ENCODE measurements around the gene SLC16A7.
"Not testable (repeated sequence)": the region's sequence is repeated elsewhere in the genome, so short reads cannot be mapped to it uniquely, and the experiment has no call there.

Gene SLC16A7, protein sequence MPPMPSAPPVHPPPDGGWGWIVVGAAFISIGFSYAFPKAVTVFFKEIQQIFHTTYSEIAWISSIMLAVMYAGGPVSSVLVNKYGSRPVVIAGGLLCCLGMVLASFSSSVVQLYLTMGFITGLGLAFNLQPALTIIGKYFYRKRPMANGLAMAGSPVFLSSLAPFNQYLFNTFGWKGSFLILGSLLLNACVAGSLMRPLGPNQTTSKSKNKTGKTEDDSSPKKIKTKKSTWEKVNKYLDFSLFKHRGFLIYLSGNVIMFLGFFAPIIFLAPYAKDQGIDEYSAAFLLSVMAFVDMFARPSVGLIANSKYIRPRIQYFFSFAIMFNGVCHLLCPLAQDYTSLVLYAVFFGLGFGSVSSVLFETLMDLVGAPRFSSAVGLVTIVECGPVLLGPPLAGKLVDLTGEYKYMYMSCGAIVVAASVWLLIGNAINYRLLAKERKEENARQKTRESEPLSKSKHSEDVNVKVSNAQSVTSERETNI

DNA sequence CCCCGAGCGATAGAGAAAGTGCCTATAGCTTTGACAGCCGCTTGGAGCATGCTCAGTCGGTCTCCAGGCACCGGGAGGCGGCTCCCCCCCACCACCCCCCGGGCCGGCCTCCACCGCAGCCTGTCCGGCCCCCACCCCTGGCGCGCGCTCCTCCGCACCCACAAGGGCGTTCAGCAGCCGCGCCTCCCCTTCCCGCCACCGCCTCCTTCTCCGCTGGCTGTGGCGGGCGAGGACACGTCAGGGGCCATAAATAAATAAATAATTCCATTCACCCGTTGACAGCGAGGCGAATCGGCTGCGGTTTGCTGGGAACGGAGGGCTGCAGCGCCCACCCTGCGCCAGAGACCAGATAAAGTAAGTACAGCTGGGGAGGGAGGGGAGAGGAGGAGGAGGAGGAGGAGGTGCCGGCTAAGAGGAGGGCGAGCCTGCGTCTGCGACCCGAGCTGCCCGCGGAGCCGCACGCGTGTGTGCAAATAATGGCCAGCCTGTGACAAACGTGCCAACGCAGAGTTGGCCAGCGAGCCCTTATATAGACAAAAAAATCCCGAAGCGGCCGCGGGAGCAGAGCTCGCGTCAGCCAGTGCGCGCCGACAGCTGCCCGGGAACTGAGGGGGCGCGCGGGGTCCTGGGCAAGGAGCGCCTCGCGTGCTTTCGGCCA, at the start of gene SLC16A7:
Gene SLC16A7, plus strand, starts transcription at position 147 of the 658 bp plus-strand sequence. CDS start 108,773 bp downstream, outside the sequence.
- DNase-seq: no peak

DNA sequence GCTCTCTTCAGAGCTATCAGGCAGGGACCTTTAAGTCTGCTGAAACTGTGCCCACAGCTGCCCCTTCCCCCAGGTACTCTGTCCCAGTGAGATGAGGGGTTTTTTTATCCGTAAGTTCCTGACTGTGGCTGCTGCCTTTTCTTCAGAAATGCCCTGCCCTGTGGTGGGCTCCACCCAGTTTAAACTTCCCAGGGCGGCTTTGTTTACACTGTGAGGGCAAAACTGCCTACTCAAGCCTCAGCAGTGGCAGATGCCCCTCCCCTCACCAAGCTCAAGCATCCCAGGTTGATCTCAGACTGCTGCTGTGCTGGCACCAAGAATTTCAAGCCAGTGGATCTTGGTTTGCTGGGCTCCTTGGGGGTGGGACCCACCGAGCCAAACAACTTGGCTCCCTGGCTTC, 46.9 kb upstream of the SLC16A7 start:
- DNase-seq: no peak

DNA sequence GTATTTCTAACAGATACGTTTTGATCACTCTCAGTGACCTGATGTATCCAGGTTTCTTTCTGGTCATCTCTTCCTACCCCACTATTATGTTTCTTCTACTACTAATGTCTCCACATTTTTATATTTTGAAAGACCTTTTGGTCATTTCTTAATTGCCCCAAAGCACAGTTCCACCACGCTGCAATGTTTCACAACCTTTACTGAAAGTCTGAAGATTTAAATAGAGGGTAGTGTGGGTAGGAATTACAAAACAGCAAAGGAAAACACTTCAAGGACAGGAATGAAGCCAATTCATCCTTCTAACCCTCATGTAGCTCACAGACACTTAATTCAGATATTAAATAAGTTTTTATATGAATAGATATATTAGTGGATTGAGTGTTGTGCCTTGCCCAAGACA, 36.1 kb upstream of the SLC16A7 start:
- DNase-seq: no peak

DNA sequence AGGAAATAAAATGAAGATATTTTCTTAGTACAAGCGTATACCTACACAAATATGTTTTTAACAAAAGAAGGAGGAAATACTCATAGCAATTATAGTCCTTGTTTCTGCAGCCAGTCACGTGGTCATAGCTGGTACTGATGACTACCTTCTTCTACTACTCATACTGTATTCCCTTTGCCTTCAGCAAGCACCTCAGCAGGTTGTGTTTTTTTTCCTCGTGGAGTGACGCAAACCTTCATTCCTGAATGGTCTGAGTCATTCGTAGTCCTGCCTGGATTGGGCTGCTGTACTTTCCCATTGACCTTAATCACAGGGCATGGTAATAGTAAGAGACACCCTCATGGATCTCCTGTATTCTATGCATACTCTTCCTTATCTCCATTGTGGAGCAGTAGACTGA, 25.7 kb upstream of the SLC16A7 start:
- DNase-seq: no peak

DNA sequence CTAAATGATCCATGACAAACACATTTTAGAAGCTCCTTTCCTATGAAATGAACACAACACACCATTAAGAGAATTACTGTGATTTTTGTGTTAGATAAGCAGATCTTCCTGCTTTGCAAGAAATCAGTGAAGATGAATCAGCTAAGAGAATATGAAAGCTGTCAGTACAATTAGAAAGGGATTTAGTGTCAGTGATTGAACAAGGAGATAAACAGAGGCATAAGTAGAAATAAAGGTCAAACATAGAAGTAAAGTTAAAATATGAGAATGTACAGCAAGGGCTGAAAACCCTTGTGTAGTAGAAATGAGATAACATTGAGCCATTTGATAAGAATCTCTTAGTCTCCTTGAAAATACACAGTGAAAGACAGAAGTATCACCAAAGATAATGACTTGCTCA, 21.4 kb upstream of the SLC16A7 start:
- no peak for DNase-seq

DNA sequence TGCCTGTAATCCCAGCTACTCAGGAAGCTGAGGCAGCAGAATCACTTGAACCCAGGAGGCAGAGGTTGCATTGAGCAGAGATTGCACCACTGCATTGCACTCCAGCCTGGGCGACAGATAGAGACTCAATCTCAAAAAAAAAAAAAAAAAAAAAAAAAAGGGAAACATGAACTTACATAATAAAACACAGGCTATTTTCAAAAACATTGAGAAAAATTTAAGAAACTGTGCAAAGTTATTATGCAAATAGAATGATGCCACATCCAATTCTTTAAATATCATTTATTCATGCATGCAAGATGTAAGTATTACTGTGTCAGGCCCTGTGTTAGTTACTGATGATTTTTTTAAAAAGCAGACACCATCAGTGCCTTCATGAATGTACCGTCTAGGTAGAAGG, 20.0 kb upstream of the SLC16A7 start:
- DNase-seq: no peak

DNA sequence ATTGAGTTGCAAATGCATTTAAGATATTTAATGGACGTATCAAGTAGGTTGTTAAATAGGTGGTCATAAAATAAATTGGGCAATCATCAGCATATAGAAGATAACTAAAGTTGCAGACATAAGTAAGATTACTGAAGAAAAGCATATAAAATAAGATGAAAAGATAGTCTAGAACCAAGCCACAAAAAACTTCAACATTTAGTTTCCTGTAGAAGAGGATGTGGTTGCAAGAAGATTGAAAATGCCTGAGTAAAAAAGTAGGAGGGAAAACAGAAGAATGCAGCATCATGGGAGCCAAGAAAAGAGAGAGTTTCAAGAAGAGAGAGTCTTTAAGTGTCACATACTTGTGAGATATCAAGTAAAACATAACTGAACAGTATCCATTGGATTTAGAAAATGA, 17.6 kb upstream of the SLC16A7 start:
- no peak for DNase-seq

DNA sequence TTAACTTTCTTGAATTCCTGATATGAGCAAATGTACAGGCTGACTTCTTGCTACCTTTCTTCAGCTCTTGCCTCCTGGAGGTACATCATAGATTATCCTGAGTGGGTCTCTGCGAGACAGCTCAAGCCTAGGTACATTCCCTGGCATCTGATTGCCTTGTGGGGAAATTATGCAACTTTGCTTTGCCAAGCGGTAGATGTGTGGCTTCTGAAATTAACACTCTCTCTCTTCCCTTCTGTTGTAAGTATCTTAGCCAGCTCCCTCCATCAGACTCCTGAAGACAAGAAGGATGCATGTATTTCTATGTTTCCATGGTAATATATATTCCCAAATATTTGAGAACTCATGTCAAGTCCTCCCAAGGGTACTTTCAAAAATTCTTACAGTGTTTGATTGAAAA, 16.2 kb upstream of the SLC16A7 start:
- DNase-seq: no peak

DNA sequence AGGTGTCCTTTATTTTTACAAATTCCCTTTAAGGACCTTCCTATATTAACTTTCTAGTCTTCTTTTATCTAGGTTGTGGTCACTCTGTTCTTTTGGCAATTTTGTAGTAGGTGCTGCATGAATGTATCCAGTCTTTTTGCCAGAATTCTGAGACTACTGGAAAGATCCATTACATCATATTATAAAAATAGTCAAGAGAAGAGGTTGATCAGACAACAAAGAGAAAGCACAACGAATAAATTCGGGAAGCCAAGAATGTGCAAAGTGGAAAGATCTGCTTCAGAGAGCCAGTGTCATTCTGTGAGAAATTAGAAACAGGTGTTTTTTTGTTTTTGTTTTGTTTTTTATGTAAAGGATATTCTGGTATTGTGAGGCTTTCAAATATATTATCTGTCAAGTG, 15.8 kb upstream of the SLC16A7 start:
- no peak for DNase-seq

DNA sequence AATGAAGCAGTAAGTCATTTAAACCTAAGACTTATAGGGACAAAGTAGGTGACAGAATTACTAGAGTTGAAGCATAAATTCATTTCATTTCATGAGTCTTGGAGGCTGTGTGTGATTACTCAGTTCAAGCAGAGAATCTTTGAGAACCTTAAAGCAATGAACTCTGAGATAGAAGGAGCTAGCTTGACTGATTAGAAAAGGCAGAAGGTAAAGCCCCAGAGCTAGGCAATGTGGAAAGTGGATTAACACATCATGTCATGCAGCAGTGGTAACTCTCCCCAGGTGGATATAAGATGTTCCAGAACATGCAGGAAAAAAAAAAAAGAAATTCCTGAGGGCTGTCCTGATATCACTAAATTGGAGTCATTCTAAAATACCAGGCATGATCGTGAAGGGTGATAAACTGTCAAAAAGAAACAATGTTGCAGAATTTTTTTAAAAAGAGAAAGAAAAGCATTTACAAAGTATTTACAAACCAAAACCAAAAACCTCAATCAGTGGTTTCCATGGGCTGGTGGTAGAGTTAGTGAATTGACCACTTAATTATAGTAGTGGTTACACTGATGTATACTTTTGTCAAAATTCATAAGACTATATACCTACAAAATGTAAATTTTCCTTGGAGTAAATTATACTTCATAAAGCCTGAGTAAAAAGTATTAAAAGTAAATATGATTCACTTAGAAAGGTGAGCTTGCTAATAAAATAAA, 12.7 kb upstream of the SLC16A7 start:
- DNase-seq: no peak

DNA sequence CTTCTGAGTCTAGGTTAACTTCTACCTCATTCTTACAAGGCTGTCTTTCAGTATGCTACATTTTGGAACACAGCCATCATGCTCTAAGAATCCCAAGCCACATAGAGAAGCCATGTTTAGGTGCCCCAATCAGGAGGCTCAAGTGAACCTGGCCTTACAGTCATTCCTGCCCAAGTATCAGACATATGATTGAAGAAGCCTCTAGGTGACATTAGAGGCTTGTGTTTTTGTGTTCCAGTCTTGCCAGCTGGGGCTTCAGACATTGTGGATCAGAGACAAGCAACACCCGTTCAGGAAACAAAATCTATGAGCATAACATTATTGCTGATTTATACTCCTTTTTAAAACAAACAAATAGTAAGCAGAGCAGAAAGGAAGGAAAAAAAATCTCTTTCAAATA, 8.1 kb upstream of the SLC16A7 start:
- no peak for DNase-seq

DNA sequence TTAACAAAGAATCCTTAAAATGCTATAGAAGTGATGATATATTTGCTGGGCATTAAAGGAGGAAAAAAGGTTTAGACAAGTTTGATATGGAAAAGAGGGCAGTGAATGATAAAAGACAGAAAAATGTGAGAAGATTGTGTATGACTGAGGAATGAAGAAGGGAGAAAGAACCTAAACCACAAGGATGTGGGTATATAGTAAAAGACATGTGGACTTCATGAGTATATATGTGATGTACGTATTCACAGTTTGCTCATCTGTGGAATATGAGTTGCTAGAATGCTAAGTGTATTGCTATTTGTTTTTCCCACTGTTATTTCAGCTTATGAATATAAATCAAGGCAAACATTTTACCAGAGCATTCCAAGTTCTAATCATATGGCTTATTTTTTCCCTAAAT, 2.1 kb upstream of the SLC16A7 start:
- DNase-seq: no peak

DNA sequence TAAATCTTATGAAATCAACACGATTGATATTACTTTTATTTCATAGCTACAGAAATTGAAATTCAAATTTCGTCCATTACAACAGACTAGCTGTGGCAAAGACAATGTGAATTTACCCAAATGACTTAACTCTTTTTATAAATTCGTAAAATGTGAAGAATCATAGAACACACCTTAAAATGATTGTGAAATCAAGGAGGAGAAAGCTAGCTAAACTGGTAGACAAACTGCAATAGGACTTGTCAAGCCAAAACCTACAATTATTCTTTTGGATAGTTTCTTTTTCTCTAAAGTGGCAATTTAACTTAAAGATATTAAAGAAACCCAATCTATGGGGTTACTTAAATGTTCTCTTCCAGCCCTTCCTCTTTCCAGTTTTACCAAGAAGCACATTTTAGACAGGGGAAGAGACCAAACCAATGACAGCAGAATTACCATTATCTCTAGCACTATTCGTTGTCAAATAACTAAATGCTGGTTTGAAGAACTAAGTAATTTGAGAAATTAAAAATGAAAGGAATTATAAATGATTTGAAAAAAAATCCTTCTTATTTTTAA, 807 bp upstream of the SLC16A7 start:
- DNase-seq: no peak

DNA sequence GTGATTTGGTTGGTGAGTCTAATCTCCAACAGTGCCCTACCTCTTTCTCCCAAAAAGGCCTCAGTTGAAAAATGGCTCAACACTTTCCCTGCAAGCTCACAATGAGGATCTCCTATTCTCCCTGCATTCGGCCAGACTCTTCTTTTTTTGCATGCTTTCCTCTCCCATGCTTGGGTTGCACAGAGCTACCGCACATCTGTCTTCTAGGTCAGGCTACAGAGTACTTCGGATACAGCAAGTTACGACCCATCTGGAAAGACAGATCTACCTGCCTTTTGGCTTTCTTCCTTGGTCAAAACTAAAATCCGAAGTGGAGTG, 305 bp upstream of the SLC16A7 start:
- DNase-seq: no peak

DNA sequence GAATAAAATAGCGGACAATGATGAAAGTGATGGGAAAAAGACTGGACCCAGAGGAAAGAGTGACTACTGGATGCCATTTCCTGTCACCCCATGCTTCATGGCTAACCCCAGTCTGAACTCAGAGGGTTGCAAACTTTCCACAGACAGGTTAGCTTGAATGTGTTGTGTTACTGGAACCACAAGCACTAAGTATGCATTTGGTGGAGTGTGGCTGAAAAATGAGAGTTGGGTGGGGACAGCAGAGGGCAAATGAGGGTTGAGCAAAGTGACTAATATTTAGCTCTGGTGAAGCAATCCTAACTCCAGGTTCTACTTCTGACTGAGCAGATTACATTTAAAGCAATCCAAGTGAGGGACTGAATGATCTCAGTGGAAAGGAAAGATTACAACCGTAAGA, 1.6 kb downstream of the SLC16A7 start:
- no peak for DNase-seq

DNA sequence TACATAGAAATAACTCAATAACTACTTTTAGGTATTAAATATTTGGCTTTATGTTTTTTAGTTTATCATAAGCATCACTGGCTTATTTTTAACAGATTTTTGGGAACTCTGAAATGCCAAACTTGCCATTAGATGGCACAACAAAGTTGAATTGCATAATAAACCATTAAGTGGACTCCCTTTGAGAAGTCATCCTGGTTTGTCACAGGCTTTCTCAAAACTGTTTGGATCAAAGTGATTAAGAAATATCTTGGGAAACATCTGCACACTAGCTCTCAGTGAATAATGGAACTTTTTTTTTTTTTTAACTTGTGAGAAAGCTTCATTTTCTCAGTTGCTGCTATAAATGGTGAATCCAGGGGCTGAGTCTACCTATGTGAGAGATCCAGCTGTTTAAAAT, 4.3 kb downstream of the SLC16A7 start:
- DNase-seq: no peak

DNA sequence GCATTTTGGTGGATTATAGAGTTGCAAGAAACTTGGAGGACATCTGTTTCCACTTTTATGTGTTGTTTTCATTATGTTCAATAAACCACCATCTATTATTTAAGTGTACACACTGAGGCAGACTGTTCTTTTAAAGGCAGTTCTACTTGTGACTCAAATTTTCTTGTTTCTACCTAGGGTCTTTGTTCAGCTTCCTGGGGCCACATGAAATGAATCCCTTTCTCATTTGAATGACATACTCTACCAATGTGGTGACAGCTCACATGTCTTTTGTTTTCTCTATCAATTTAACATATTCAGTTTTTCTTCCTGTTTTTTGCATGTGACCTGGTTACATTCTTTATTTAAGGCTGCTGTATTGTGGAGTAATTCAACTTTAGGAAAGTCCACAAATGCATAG, 7.9 kb downstream of the SLC16A7 start:
- no peak for DNase-seq

DNA sequence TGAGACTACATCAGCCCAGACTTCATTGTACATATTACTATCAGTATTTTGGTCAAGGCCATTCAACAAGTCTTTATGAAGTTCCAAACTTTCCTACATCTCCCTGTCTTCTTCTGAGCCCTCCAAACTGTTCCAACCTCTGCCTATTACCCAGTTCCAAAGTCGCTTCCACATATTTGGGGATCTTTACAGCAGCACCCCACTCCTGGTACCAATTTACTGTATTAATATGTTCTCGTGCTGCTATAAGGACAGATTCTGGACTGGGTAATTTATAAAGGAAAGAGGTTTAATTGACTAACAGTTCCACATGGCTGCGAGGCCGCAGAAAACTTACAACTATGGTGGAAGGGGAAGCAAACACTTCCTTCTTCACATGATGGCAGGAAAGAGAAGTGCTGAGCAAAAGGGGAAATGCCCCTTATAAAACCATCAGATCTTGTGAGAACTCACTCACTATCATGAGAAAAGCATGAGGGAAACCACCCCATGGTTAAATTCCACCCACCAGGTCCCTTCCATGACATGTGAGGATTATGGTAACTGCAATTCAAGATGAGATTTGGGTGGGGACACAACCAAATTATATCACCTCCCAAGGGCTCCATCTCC, 17.1 kb downstream of the SLC16A7 start:
- DNase-seq: not testable (repeated sequence)

DNA sequence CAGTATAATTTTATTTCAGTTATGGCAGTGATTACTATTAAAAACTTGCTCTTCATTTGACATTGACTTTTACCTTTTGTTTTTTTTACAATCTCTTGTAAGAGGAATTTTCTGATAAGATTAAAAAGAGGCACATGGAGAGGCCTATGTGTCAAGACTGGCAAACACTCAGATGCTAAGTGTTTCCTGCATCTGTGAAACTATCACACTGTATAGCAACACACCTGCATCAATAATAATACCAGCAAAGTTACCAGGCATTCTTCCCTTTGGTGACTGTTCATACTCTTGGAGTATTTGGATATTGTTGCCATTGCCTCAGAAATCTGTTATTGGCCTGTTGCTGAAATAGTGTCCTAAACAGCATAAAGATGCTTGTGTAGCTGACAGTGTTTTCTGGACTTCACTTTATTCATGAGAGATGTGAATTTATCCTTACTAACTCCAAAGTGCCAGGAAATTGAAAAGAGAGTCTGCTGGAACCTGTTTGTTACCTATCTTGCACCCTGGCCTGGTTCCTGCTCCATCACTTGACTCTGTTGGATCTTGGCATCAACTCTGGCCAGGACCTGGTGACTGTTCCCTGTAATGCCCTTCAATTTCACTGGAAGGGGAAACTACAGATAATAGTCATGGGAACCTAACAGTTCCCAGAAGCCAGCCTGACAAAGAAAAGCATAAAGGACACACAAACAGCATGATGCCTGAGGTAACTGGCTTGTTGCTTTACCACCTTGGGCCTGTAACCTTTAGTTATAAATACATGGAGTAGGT, 19.8 kb downstream of the SLC16A7 start:
- DNase-seq: no peak

DNA sequence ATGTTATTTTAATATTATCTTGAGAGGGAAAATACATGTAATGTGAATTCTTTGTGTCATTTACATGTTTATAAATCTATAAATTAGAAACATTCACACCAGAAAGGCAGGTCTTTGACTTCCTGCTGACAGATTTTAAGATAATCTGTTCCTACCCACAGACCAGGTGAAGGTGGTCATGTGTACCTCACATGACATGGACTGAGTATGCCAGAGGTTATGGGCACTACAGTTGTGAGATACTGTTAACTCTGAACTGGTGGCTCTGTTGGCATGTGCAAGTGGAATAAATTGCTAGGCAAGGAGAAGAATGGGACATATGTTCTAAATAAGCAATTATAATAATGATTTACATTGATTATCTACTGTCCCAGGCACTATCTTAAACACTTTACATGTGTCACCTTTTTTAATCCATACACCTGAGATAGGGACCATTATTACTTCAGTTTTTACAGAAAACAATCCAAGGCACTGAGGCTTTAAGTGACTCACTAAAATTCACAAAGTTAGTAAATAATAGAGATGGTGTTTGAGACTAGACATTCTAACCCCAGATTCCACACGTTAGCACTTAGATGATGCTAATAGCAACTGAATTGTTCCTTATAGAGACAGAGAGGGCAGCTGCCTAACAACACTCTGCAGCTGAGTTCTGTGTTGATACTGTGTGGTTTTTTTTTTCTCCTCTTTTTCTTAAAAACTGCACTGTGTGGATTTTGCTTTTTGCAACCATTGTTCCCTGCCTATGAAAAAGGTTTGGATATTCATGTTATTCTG, 23.8 kb downstream of the SLC16A7 start:
- no peak for DNase-seq

DNA sequence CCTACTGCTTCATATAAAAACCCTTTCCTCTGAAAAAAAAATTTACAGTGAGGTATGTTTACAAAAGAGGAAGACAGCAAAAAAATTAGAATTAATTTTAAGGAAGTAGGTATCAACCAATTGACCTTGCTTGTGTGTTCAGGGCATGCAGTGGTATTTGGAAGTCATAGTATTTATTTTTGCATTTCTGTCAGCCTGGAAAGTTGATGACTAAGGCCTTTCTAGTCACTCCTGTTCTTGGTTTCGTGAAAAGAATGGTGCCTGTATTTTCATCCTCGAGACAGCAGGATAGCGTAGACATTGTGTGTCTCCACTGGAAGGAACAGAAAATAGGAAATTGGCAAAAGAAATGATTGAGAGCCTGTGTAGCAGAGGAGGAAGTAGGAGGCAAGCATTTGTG, 24.5 kb downstream of the SLC16A7 start:
- DNase-seq: no peak
